Measurements from ENCODE around the gene SOX6. TPM values are rescaled to one million over a fixed set of nuclear protein-coding genes. Genes with fewer than 3 reads are reported as not detected.

Gene SOX6
- total and polyA plus RNA-seq, 2 donors (not counting 3 experiments of a cell fraction or from before 2014, with no cell fraction given): 0.14 to 3.7 TPM

DNA sequence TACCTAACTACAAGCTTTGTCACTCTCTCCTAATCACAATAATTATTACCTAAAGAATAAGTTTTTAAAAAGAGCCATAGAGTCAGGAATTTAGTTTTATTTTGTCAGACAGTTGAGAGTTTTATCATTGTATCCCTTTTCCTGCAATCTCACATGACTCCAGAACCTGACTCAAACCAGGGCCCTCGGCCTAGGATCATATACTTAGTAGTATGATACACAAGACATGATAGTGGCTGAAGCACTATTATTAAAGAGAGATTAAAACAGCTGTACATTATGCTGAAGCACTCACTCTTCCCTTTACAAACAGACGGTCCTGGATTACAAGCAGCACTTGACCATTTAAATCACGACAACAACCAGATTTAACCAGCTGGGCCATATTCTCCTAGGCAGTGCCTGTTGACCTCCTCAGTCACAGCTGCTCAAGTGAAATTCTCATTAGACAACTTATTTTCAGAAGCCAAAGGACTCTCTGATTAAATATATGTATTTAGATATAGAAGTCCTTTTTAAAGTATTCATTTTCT is 44.0 kb downstream of the SOX6 start:
- FAIRE-seq (no peak), DNase-seq (ENCODE audit: low read depth, low spot score) (no peak)
- Histone ChIP-seq H3K9ac (replicated peaks; ENCODE audit: extremely low read depth, insufficient read depth, low read length) (no peak overlapping the region), H3K9me3 (replicated peaks; ENCODE audit: control insufficient read depth, insufficient read depth, low read length) (no peaks in the 10 kb centered on the region), H3K27ac (ENCODE audit: insufficient read depth, low read depth, low read length) (no peak overlapping the region), H3K79me2 (ENCODE audit: control insufficient read depth, insufficient read depth, low read length) (no peaks in the 10 kb centered on the region), H3K4me2 (ENCODE audit: insufficient read depth, low read length) (no peak overlapping the region), H3K9me1 (replicated peaks; ENCODE audit: control insufficient read depth, extremely low read depth, insufficient read depth, low read length) (no peaks in the 10 kb centered on the region), H3K4me1 (ENCODE audit: control insufficient read depth, extremely low read depth, insufficient read depth, low read length) (no peaks in the 10 kb centered on the region), H4K20me1 (replicated peaks; ENCODE audit: control insufficient read depth, extremely low read depth, insufficient read depth, low read length) (no peaks in the 10 kb centered on the region), H3K36me3 (ENCODE audit: control insufficient read depth in 2 of 2, extremely low read depth in 1 of 2, insufficient read depth in 2 of 2, low read length in 2 of 2) (no peaks in the 10 kb centered on the region), H3K4me3 (replicated peaks in 1 of 3; ENCODE audit: insufficient read depth in 1 of 3, low read depth in 1 of 3, low read length in 3 of 3) (no peak overlapping the region), H2AFZ (ENCODE audit: low read depth, low read length) (no peak overlapping the region), H3K27me3 (ENCODE audit: control insufficient read depth in 2 of 2, insufficient read depth in 2 of 2, low read length in 2 of 2) (no peaks in the 10 kb centered on the region)
- dilution Hi-C loops (cut with MboI; ENCODE audit: extremely low pct_ligation_motif_present, low sequenced_read_pairs): no loop called here
- no TSS peak for BruUV-seq (replicated peaks)
- intact Hi-C loops (cut with micrococcal nuclease): no loop called here
- ChIA-PET POLR2A (no interaction called here), CTCF (interaction anchor here (0.9 to 1.5 kb wide), 2 partner anchors 13 to 127 kb away, joined by 3 to 4 read pairs; no protein-coding TSS in a partner anchor)
- no peak for TF ChIP-seq JUN (IDR thresholded peaks at IDR 0.05; ENCODE audit: borderline replicate concordance, insufficient read depth, insufficient read length, low read depth)
- no peak for TF ChIP-seq FOS (IDR thresholded peaks at IDR 0.05; ENCODE audit: borderline replicate concordance, insufficient read depth, low read length)
- no peak for TF ChIP-seq MYC (IDR thresholded peaks at IDR 0.05; ENCODE audit: low read depth, low read length)
- TF ChIP-seq POLR2A (IDR thresholded peaks at IDR 0.05; ENCODE audit: low read depth, low read length): no peak
- TF ChIP-seq CTCF (IDR thresholded peaks at IDR 0.05; ENCODE audit: extremely low read depth in 1 of 2, insufficient read depth in 1 of 2, low read depth in 1 of 2, low read length in 2 of 2): no peak
- no peak for TF ChIP-seq GATA2 (IDR thresholded peaks at IDR 0.05; ENCODE audit: insufficient read depth, insufficient read length, low read depth, low read length)
- TF ChIP-seq EZH2 (IDR thresholded peaks at IDR 0.05; ENCODE audit: borderline replicate concordance, low read depth, low read length, severe bottlenecking): no peak
